Stimulated activated CD4-positive, alpha-beta T cell treated with anti-CD3 and anti-CD28 coated beads, Interleukin-1b, Interleukin-23, amount 100 ng/mL, for 48 hours (primary cell): Measurements from ENCODE around the gene MRPL18.
A peak's percentile ranks its signal among the peaks of the same experiment; 100 is the strongest.
"Not testable (repeated sequence)": the region's sequence is repeated elsewhere in the genome, so short reads cannot be mapped to it uniquely, and the experiment has no call there.

Source experiments
- DNase-seq: peaks from one replicate; pipeline ENCODE4 v3.0.0-alpha.2; 2020

MRPL18 gene

DNA sequence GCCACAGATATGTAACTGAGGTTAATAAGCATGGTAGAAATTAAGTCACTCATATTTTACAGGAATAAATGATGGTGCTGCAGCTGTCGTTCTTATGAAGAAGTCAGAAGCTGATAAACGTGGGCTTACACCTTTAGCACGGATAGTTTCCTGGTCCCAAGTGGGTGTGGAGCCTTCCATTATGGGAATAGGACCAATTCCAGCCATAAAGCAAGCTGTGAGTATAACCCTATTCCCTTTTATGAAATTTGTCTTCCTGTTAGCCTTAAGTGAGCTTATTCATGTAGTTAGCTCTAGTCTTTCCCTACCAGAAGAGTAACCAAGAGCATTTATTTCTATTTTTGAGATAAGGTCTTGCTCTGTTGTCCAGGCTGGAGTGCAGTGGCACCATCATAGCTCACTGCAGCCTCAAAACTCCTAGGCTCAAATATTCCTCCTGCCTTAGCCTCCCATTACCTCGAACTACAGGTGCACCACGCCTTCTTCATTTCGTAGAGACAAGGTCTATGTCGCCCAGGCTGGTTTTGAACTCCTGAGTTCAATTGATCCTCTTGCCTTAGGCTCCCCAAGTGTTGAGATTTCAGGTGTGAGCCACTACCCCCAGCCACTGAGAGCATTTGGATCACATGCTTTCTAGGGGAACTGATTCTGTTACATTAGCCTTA lies 12.9 kb upstream of the MRPL18 start:
- no peak for DNase-seq

- DNase-seq: no peak
These were observed 12.1 kb upstream of the MRPL18 start for GRCh38 chr6:159778131-159778530.

GRCh38 chr6:159778542-159779103 lies 11.6 kb upstream of the MRPL18 start:
- no peak for DNase-seq

DNA sequence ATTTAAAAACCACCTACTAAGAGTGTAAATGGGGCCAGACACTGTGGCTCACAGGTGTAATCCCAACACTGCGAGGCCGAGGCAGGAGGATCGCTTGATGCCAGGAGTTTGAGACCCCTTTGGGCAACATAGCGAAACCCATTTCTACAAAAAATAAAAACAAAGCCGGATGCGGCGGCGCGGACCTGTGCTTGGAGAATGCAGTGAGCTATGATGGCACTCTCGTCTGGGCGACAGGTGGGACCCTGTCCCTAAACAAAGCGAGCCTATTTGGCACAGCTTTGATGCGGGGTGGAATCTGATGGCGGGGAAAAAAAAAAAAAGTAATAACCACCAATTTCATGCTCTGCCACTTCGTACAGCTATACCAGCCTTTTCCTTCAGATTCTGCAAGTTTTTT lies 2.0 kb upstream of the MRPL18 start:
- DNase-seq: no peak

- peak; percentile 18 for DNase-seq
These were observed 1.4 kb upstream of the MRPL18 start for GRCh38 chr6:159788753-159789376.

GRCh38 chr6:159789377-159790148 lies 704 bp upstream of the MRPL18 start, which contains the start of gene TCP1:
TCP1 (minus strand) TSS chr6:159789602; CDS start chr6:159789468, 134 bp downstream.
- DNase-seq: peak; percentile 100

- DNase-seq: peak; percentile 4
These were observed 810 bp downstream of the MRPL18 start for GRCh38 chr6:159790956-159791598.

- not testable (repeated sequence) for DNase-seq
These were observed 4.7 kb downstream of the MRPL18 start for GRCh38 chr6:159794976-159795375.

DNA sequence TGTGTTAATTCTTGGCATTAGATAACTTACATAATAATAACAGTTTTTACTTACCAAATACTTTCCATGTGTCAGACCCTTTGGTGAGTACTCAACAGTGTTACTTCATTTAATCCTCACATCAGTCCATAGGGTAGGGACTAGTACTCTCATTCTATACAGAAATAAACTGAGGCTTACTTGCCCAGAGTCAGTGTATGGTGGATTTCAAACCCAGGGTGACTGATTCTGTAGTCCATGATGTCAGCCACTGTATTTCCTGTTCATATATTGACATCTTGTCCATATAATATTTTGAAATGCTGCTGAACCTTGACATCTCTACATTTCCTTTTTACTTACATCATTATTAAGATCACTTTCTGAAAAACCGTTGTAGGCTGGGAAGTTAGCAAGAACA lies 7.3 kb downstream of the MRPL18 start:
- no peak for DNase-seq

- DNase-seq: no peak
These were observed 10.0 kb downstream of the MRPL18 start, which contains the start of gene PNLDC1 for GRCh38 chr6:159800141-159800865. PNLDC1 (plus strand) TSS chr6:159800276; CDS start chr6:159800308, 32 bp downstream.

GRCh38 chr6:159801935-159802334 lies 11.7 kb downstream of the MRPL18 start:
- DNase-seq: no peak

DNA sequence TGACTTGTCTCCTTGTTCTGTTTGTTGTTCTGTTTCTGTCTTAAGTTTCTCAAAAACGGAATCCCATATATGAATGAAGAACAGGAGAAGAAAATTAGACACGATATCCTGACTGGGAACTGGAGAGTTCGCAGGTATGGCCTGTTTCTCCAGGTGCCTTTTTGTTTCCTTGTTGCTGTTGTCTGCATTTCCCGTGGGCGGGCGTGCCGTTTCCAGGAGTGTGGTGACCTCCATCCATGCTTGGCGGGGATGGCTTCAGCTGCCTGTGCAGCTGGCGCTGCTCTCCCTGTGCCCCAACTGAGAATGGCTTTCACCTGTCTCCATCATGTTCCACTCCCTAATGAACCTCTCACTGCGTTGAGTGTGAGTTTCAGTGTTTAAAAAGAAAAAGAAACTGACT lies 14.2 kb downstream of the MRPL18 start:
- no peak for DNase-seq

DNA sequence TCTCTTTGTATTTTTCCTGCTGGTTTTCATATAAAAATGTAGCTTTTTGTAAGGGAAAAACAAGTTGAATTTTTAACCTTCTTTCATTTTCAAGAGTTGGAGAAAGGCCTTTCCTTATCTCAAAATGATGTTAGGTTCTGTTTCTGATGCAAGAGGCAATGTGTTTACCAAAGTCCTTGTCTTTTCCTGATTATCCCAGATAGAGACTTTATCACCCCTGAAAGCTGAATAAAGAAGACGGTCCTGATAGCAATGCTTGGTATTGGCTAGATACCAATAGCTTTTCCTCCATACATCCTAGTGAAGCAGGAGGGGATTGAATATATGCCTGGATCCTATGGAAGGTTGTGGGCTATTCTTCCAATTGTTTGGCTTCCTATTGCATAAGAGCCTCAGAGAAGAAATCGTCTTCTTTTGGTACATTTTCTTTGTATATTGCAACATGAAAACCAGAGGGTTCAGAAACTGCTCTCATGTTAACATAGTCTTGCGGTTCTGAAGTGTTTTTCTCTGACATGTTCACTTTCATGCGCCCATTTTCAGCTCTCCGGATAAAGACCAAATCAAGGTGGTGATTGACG lies 15.3 kb downstream of the MRPL18 start:
- no peak for DNase-seq

GRCh38 chr6:159806021-159806458 lies 15.8 kb downstream of the MRPL18 start:
- no peak for DNase-seq

DNA sequence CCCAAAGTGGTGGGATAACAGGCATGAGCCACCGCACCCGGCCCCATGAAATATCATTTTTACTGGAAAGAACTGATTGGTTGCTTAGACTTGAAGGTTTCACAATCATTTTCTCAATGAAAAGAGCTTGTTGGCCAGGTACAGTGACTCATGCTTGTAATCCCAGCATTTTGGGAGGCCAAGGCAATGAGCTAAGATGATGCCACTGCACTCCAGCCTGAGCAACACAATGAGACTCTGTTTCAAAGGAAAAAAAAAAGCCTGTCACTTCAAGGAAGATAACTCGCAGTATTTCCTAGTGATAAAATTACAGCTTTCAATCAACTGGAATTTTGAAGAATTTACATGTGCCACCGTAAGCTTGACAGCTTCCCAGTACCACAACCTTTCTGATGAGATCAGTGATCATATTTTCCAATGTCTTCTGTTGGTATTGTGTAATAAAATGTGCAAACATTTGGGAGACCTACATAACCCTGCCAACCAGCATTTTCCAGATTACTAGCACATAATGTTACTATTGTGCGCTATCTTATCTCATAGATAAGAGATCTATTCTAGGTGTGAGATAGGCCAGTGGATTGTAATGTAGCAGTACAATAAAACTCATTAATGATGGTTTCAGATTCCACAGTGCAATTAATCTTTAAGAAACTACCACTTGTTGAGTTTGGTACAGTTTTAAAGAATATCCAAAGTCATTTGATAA lies 17.0 kb downstream of the MRPL18 start:
- no peak for DNase-seq

GRCh38 chr6:159808647-159809046 lies 18.4 kb downstream of the MRPL18 start:
- DNase-seq: no peak

DNA sequence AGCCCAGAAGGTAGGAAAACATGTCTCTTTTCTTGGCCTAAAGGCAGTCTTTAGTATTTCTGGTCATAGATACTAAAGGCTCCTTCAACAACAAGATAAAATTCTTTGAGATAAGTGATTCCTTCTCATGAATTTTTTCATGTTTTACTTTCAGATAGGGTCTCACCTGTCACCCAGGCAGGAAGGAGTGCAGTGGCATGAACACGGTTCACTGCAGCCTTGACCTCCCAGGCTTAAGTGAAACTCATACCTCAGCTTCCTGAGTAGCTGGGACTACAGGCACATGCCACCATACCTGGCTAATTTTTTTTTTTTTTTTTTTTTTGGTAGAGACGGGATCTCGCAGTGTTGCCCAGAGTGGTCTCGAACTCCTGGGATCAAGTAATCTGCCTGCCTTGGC lies 18.9 kb downstream of the MRPL18 start:
- no peak for DNase-seq

- no peak for DNase-seq
These were observed 23.5 kb downstream of the MRPL18 start for GRCh38 chr6:159813781-159814180.

DNA sequence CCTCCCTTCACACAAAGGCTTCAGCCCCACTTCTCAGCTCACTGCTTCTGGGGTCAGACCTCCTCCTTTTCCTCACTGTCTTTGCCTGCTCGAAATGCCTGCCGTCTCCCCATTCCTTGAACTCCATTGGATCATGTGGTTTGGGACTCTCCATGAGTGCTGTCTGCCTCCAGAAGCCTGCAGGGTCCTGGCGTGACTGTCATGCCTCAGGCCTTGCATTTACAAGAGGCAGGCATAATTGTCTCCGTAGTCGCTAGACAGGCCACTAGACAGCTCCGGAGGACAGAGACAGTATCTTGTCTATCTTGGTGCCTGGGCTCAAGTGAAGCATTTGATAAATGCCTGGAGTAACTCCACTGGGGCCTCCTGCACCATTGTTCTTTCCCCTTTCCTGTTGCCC lies 25.1 kb downstream of the MRPL18 start:
- DNase-seq: no peak

GRCh38 chr6:159816775-159817174 lies 26.5 kb downstream of the MRPL18 start:
- DNase-seq: not testable (repeated sequence)
